Skeletal muscle tissue (tissue), 4 donors: ENCODE results near the gene LENG8. TPM values are rescaled to one million over a fixed set of nuclear protein-coding genes. Genes with fewer than 3 reads are reported as not detected.
A peak's percentile ranks its signal among the peaks of the same experiment; 100 is the strongest.

ENCODE experiments used
- H3K27ac ChIP-seq: one replicate; pipeline ENCODE4 v1.7.0; 2013; ENCODE audit warnings: mild to moderate bottlenecking, low read depth, low read length, inconsistent platforms
- H3K27me3 ChIP-seq, 3 donors: one replicate each; pipeline ENCODE4 v1.7.0; 2013; ENCODE audit warnings: low read length in 3 of 3; ENCODE audit not compliant: control insufficient read depth in 3 of 3, insufficient read depth in 3 of 3
- H3K36me3 ChIP-seq, 3 donors: one replicate each; pipeline ENCODE4 v1.7.0; 2013; ENCODE audit warnings: low read length in 3 of 3; ENCODE audit not compliant: control insufficient read depth in 3 of 3, insufficient read depth in 3 of 3
- H3K4me1 ChIP-seq, 3 donors: one replicate each; pipeline ENCODE4 v1.7.0; 2013; ENCODE audit warnings: low read length in 3 of 3, mild to moderate bottlenecking in 3 of 3; ENCODE audit not compliant: control insufficient read depth in 3 of 3, insufficient read depth in 3 of 3
- H3K4me3 ChIP-seq, 3 donors: one replicate each; pipeline ENCODE4 v1.7.0; 2013; ENCODE audit warnings: low read length in 3 of 3
- H3K9ac ChIP-seq, 3 donors: one replicate each; pipeline ENCODE4 v1.7.0; 2013; ENCODE audit warnings: low read length in 3 of 3, mild to moderate bottlenecking in 3 of 3, moderate library complexity in 2 of 3, low read depth in 1 of 3
- H3K9me3 ChIP-seq, 3 donors: one replicate each; pipeline ENCODE4 v1.7.0; 2013; ENCODE audit warnings: low read length in 3 of 3; ENCODE audit not compliant: control insufficient read depth in 3 of 3
- total RNA-seq: library from RNA; depleted of rRNA; stranded (reverse); fragments of >200 nt; gene quantifications from one replicate; pipeline ENCODE4 v1.2.3, GENCODE V29; 2014
- donor health status: Osteomylitis.

Gene LENG8
- total RNA-seq, 1 donor from 2014 or later, result 15.1 TPM

GRCh38 chr19:54429545-54430227 is 19.3 kb upstream of the LENG8 start:
- Histone ChIP-seq H3K27me3 (peaks cover 37 to 58% (median 44%) of the 10 kb centered on the region in 3 donors), H3K27ac (no peak overlapping the region), H3K36me3 (no peaks in the 10 kb centered on the region), H3K4me3 (no peak overlapping the region), H3K9me3 (no peaks in the 10 kb centered on the region), H3K9ac (no peak overlapping the region), H3K4me1 (peaks cover 3 to 11% (median 10%) of the 10 kb centered on the region in 3 donors)

GRCh38 chr19:54430306-54431254 is 18.4 kb upstream of the LENG8 start:
- H3K36me3 ChIP-seq, result no peaks in the 10 kb centered on the region
- peak overlapping the region in 2 of 3 donors; percentile 41 to 46 for H3K4me3 ChIP-seq
- peaks cover 36 to 59% (median 44%) of the 10 kb centered on the region in 3 donors for H3K27me3 ChIP-seq
- no peaks in the 10 kb centered on the region for H3K9me3 ChIP-seq
- H3K4me1 ChIP-seq, result peaks cover 6 to 19% (median 19%) of the 10 kb centered on the region in 3 donors
- no peak overlapping the region for H3K9ac ChIP-seq
- no peak overlapping the region for H3K27ac ChIP-seq

- Histone ChIP-seq H3K27ac (no peak overlapping the region), H3K4me1 (peaks cover 7 to 25% (median 24%) of the 10 kb centered on the region in 3 donors), H3K27me3 (peaks cover 28 to 53% (median 37%) of the 10 kb centered on the region in 3 donors), H3K9me3 (no peaks in the 10 kb centered on the region), H3K4me3 (no peak overlapping the region), H3K36me3 (no peaks in the 10 kb centered on the region), H3K9ac (peak overlapping the region in 1 of 3 donors; percentile 45)
Observed at GRCh38 chr19:54431255-54431838, 17.7 kb upstream of the LENG8 start.

GRCh38 chr19:54432144-54432738 is 16.8 kb upstream of the LENG8 start:
- Histone ChIP-seq H3K9ac (peak overlapping the region in 1 of 3 donors; percentile 33), H3K4me1 (peaks cover 8 to 30% (median 28%) of the 10 kb centered on the region in 3 donors), H3K9me3 (no peaks in the 10 kb centered on the region), H3K27me3 (peaks cover 24 to 48% (median 33%) of the 10 kb centered on the region in 3 donors), H3K27ac (no peak overlapping the region), H3K36me3 (no peaks in the 10 kb centered on the region), H3K4me3 (no peak overlapping the region)

- no peak overlapping the region for H3K27ac ChIP-seq
- H3K9me3 ChIP-seq, result no peaks in the 10 kb centered on the region
- no peak overlapping the region for H3K4me3 ChIP-seq
- H3K27me3 ChIP-seq, result peaks cover 20 to 41% (median 29%) of the 10 kb centered on the region in 3 donors
- H3K9ac ChIP-seq, result no peak overlapping the region
- no peaks in the 10 kb centered on the region for H3K36me3 ChIP-seq
- H3K4me1 ChIP-seq, result peaks cover 8 to 30% (median 28%) of the 10 kb centered on the region in 3 donors
Observed at GRCh38 chr19:54433697-54434096, 15.3 kb upstream of the LENG8 start.

GRCh38 chr19:54434112-54434872 is 14.7 kb upstream of the LENG8 start:
- H3K4me1 ChIP-seq, result peaks cover 8 to 30% (median 30%) of the 10 kb centered on the region in 3 donors
- no peaks in the 10 kb centered on the region for H3K9me3 ChIP-seq
- no peak overlapping the region for H3K27ac ChIP-seq
- no peak overlapping the region for H3K9ac ChIP-seq
- H3K36me3 ChIP-seq, result no peaks in the 10 kb centered on the region
- H3K4me3 ChIP-seq, result no peak overlapping the region
- peaks cover 14 to 35% (median 23%) of the 10 kb centered on the region in 3 donors for H3K27me3 ChIP-seq

GRCh38 chr19:54434873-54435214 is 14.2 kb upstream of the LENG8 start:
- Histone ChIP-seq H3K36me3 (no peaks in the 10 kb centered on the region), H3K27ac (no peak overlapping the region), H3K9me3 (no peaks in the 10 kb centered on the region), H3K4me1 (peaks cover 8 to 30% (median 30%) of the 10 kb centered on the region in 3 donors), H3K27me3 (peaks cover 9 to 29% (median 18%) of the 10 kb centered on the region in 3 donors), H3K4me3 (no peak overlapping the region), H3K9ac (no peak overlapping the region)

GRCh38 chr19:54435551-54436016 is 13.4 kb upstream of the LENG8 start:
- Histone ChIP-seq H3K4me1 (peaks cover 8 to 28% (median 27%) of the 10 kb centered on the region in 3 donors), H3K27ac (no peak overlapping the region), H3K27me3 (peaks cover 3 to 24% (median 12%) of the 10 kb centered on the region in 3 donors)

GRCh38 chr19:54436031-54436523 is 12.9 kb upstream of the LENG8 start:
- peaks cover 3 to 19% (median 12%) of the 10 kb centered on the region in 3 donors for H3K27me3 ChIP-seq
- H3K9ac ChIP-seq, result peak overlapping the region in 1 of 3 donors; percentile 50
- peaks cover 0 to 2% (median 0%) of the 10 kb centered on the region in 3 donors for H3K36me3 ChIP-seq
- H3K4me1 ChIP-seq, result peaks cover 8 to 27% (median 26%) of the 10 kb centered on the region in 3 donors
- H3K9me3 ChIP-seq, result no peaks in the 10 kb centered on the region
- no peak overlapping the region for H3K4me3 ChIP-seq
- H3K27ac ChIP-seq, result no peak overlapping the region

More at GRCh38 chr19:54435551-54436016, 13.4 kb upstream of the LENG8 start:
- peaks cover 0 to 2% (median 0%) of the 10 kb centered on the region in 3 donors for H3K36me3 ChIP-seq
- no peaks in the 10 kb centered on the region for H3K9me3 ChIP-seq
- H3K9ac ChIP-seq, result peak overlapping the region in 2 of 3 donors; percentile 38 to 50
- H3K4me3 ChIP-seq, result no peak overlapping the region
